ENCODE data around the gene ACTRT2. TPM values are rescaled to one million over a fixed set of nuclear protein-coding genes. Genes with fewer than 3 reads are reported as not detected.

Gene ACTRT2
- total and polyA plus RNA-seq, 2 experiments from 2014 or later, result not detected

- no peak overlapping the region for H3K4me3 ChIP-seq
- in situ Hi-C loops (cut with MboI), result loop anchor here (10.0 to 25.0 kb wide), 2 partner anchors 403 to 600 kb away; partner anchors contain the start of gene PEX10
Measured at GRCh38 chr1:3011631-3012455, 9.4 kb upstream of the ACTRT2 start.

GRCh38 chr1:3012456-3013291 is 8.6 kb upstream of the ACTRT2 start:
- no peak overlapping the region for H2AFZ ChIP-seq
- H4K20me1 ChIP-seq (ENCODE audit: insufficient read depth), result no peaks in the 10 kb centered on the region
- H3K79me2 ChIP-seq (ENCODE audit: insufficient read depth), result no peaks in the 10 kb centered on the region
- no peak overlapping the region for H3K27ac ChIP-seq
- no peak for TF ChIP-seq EZH2phosphoT487 (IDR thresholded peaks at IDR 0.05; ENCODE audit: insufficient read depth, low read depth)
- no peak for TF ChIP-seq EZH2 (IDR thresholded peaks at IDR 0.05; ENCODE audit: insufficient read depth, poor library complexity, severe bottlenecking)
- H3K4me3 ChIP-seq, result no peak overlapping the region
- DNase-seq, result peak; percentile 43
- H3K27me3 ChIP-seq (replicated peaks; ENCODE audit: insufficient read depth), result peaks cover 13% of the 10 kb centered on the region
- no peaks in the 10 kb centered on the region for H3K4me1 ChIP-seq (ENCODE audit: insufficient read depth)
- no peaks in the 10 kb centered on the region for H3K9me3 ChIP-seq (ENCODE audit: low read depth)
- no peaks in the 10 kb centered on the region for H3F3A ChIP-seq (ENCODE audit: insufficient read depth)
- no peaks in the 10 kb centered on the region for H3K9me2 ChIP-seq (ENCODE audit: insufficient read depth)
- WGBS, 2 experiments (ENCODE audit: low coverage in 1 of 2, low lambda C conversion rate in 2 of 2, missing lambda C conversion rate in 2 of 2), result 24 to 25% methylated on average over 41 to 44 of the region's 44 CpGs
- in situ Hi-C loops (cut with MboI), result loop anchor here (10.0 to 25.0 kb wide), 2 partner anchors 402 to 600 kb away; partner anchors contain the start of gene PEX10
- H3K9ac ChIP-seq, result no peak overlapping the region
- H3K4me2 ChIP-seq (ENCODE audit: unreplicated experiment), result no peak overlapping the region
- H3K36me3 ChIP-seq (ENCODE audit: low read depth), result no peaks in the 10 kb centered on the region

More at GRCh38 chr1:3011631-3012455, 9.4 kb upstream of the ACTRT2 start:
- no peaks in the 10 kb centered on the region for H3K36me3 ChIP-seq (ENCODE audit: low read depth)
- no peaks in the 10 kb centered on the region for H3K79me2 ChIP-seq (ENCODE audit: insufficient read depth)
- H3K9ac ChIP-seq, result no peak overlapping the region
- peak; percentile 12 for DNase-seq
- no peak overlapping the region for H3K27ac ChIP-seq
- TF ChIP-seq EZH2phosphoT487 (IDR thresholded peaks at IDR 0.05; ENCODE audit: insufficient read depth, low read depth) (no peak), EZH2 (IDR thresholded peaks at IDR 0.05; ENCODE audit: insufficient read depth, poor library complexity, severe bottlenecking) (no peak)
- H3K9me2 ChIP-seq (ENCODE audit: insufficient read depth), result no peaks in the 10 kb centered on the region
- H3F3A ChIP-seq (ENCODE audit: insufficient read depth), result no peaks in the 10 kb centered on the region
- 10 to 12% methylated on average over 45 to 46 of the region's 46 CpGs for WGBS, 2 experiments (ENCODE audit: low coverage in 1 of 2, low lambda C conversion rate in 2 of 2, missing lambda C conversion rate in 2 of 2)
- no peaks in the 10 kb centered on the region for H3K4me1 ChIP-seq (ENCODE audit: insufficient read depth)
- H2AFZ ChIP-seq, result no peak overlapping the region
- H4K20me1 ChIP-seq (ENCODE audit: insufficient read depth), result no peaks in the 10 kb centered on the region
- peaks cover 13% of the 10 kb centered on the region for H3K27me3 ChIP-seq (replicated peaks; ENCODE audit: insufficient read depth)
- H3K4me2 ChIP-seq (ENCODE audit: unreplicated experiment), result no peak overlapping the region
- H3K9me3 ChIP-seq (ENCODE audit: low read depth), result no peaks in the 10 kb centered on the region

DNA sequence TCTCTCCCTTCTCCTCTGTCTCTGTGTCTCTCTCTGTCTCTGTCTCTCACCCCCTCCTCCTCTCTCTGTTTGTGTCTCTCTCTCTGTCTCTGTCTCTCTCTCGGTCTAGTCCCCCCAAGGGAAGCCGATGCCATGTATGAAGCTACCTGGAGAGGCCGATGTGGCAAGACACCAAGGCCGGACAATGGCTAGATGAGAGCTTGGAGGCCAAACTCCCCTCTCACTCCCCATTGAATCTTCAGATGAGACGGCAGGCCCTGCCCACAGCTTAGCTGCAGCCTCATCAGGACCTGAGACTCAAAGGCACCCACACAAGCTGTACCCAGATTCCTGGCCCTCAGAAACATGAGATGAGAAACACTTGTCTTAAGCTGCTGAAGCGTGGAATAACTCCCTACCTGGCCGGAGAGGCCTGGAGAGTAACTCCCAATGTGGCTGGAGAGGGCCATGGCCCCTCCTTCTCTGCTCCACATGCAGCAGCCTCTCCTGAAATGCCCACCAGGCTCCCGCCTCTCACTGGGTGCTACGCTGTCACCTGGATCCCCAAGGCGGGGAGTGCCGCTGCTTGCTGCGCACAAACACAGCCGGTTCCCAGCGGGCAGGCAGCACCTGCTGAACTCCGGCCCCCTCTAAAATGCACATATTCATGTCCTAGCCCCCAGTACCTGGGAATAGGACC is 7.8 kb upstream of the ACTRT2 start:
- in situ Hi-C loops (cut with MboI), result loop anchor here (10.0 to 25.0 kb wide), 2 partner anchors 401 to 601 kb away; partner anchors contain the start of gene PEX10
- Histone ChIP-seq H3K9me3 (ENCODE audit: low read depth) (no peaks in the 10 kb centered on the region), H3F3A (ENCODE audit: insufficient read depth) (no peaks in the 10 kb centered on the region), H3K79me2 (ENCODE audit: insufficient read depth) (no peaks in the 10 kb centered on the region), H3K4me2 (ENCODE audit: unreplicated experiment) (no peak overlapping the region), H3K36me3 (ENCODE audit: low read depth) (no peaks in the 10 kb centered on the region), H4K20me1 (ENCODE audit: insufficient read depth) (no peaks in the 10 kb centered on the region), H3K9ac (no peak overlapping the region), H3K27me3 (replicated peaks; ENCODE audit: insufficient read depth) (peaks cover 13% of the 10 kb centered on the region), H3K4me1 (ENCODE audit: insufficient read depth) (no peaks in the 10 kb centered on the region), H3K4me3 (no peak overlapping the region), H3K9me2 (ENCODE audit: insufficient read depth) (no peaks in the 10 kb centered on the region), H2AFZ (no peak overlapping the region), H3K27ac (no peak overlapping the region)
- TF ChIP-seq EZH2 (IDR thresholded peaks at IDR 0.05; ENCODE audit: insufficient read depth, poor library complexity, severe bottlenecking) (no peak), EZH2phosphoT487 (IDR thresholded peaks at IDR 0.05; ENCODE audit: insufficient read depth, low read depth) (no peak)
- 63 to 64% methylated on average over 15 of the region's 15 CpGs for WGBS, 2 experiments (ENCODE audit: low coverage in 1 of 2, low lambda C conversion rate in 2 of 2, missing lambda C conversion rate in 2 of 2)
- DNase-seq, result no peak

DNA sequence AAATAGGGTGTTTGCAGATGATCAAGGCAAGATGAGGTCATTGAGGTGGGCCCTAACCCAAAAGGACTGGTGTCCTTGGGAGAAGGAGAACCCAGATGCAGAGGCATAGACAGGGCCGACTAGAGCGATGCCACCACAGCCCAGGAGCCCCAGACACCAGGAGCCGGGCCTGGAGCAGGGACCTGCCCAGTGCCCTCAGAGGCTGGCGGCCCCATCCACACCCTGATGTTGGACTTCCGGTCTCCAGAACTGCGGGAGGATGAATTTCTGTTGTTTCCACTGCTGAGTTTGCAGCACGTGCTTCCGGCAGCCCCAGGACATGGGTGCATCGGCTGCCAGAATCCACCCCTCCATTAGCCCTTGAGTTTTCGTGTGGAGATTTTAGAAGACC is 7.2 kb upstream of the ACTRT2 start:
- Histone ChIP-seq H3K4me3 (no peak overlapping the region), H3K9me2 (ENCODE audit: insufficient read depth) (no peaks in the 10 kb centered on the region), H3K79me2 (ENCODE audit: insufficient read depth) (no peaks in the 10 kb centered on the region), H4K20me1 (ENCODE audit: insufficient read depth) (no peaks in the 10 kb centered on the region), H3K4me1 (ENCODE audit: insufficient read depth) (no peaks in the 10 kb centered on the region), H3K27ac (no peak overlapping the region), H3F3A (ENCODE audit: insufficient read depth) (no peaks in the 10 kb centered on the region), H3K36me3 (ENCODE audit: low read depth) (no peaks in the 10 kb centered on the region), H3K27me3 (replicated peaks; ENCODE audit: insufficient read depth) (peaks cover 13% of the 10 kb centered on the region), H3K9me3 (ENCODE audit: low read depth) (no peaks in the 10 kb centered on the region), H3K9ac (no peak overlapping the region), H2AFZ (no peak overlapping the region), H3K4me2 (ENCODE audit: unreplicated experiment) (no peak overlapping the region)
- TF ChIP-seq EZH2 (IDR thresholded peaks at IDR 0.05; ENCODE audit: insufficient read depth, poor library complexity, severe bottlenecking) (no peak), EZH2phosphoT487 (IDR thresholded peaks at IDR 0.05; ENCODE audit: insufficient read depth, low read depth) (no peak)
- 61 to 71% methylated on average over 10 of the region's 10 CpGs for WGBS, 2 experiments (ENCODE audit: low coverage in 1 of 2, low lambda C conversion rate in 2 of 2, missing lambda C conversion rate in 2 of 2)
- no peak for DNase-seq
- in situ Hi-C loops (cut with MboI), result loop anchor here (10.0 to 25.0 kb wide), 2 partner anchors 401 to 602 kb away; partner anchors contain the start of gene PEX10
